Neural cell (in vitro differentiated cells): ENCODE data around the gene MFF.

Experiments used
- CTCF ChIP-seq: fragments of 450-650 bp; IDR thresholded peaks from 2 replicates; pipeline ENCODE4 v1.5.1; 2014; ENCODE audit warnings: antibody characterized with exemption, mild to moderate bottlenecking, moderate library complexity; ENCODE audit not compliant: poor library complexity, severe bottlenecking
- MXI1 ChIP-seq: fragments of 450-650 bp; conservative IDR thresholded peaks from 2 replicates; pipeline ENCODE4 v1.6.1; 2014; ENCODE audit warnings: antibody characterized with exemption, mild to moderate bottlenecking; ENCODE audit not compliant: poor library complexity, severe bottlenecking
- POLR2AphosphoS5 ChIP-seq: IDR thresholded peaks from 2 replicates; pipeline ENCODE4 v1.6.1; 2012
- RAD21 ChIP-seq: fragments of 450-650 bp; conservative IDR thresholded peaks from 2 replicates; pipeline ENCODE4 v1.6.1; 2014; ENCODE audit warnings: antibody characterized with exemption, mild to moderate bottlenecking, moderate library complexity
- TAF1 ChIP-seq: IDR thresholded peaks from 2 replicates; pipeline ENCODE4 v1.6.1; 2012; ENCODE audit warnings: low read depth

GRCh38 chr2:227378371-227378782, 53.3 kb downstream of the MFF start:
- TF ChIP-seq POLR2AphosphoS5 (no peak), CTCF (no peak), TAF1 (no peak), RAD21 (no peak), MXI1 (no peak)
